ENCODE measurements around the gene BANK1.

BANK1 gene

DNA sequence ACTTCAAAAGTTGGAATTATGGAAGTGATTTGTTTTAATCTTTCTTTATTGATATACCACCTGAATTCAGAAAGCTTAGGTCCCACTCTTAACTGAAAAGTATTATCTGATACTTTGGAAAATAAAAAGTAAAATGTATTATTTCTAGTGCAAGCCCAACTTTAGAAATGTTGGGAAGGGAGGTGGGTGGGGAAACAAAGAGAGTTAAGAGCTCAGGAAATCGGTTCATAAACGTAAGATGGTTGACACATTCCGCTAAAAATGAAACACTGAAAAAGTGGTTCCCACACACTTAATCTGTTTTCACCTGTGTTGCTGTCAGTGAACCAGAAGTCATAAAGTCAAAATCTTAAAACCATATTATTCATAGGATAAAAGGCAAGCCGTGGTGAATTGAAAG, 237.4 kb downstream of the BANK1 start:
- DNase-seq (ENCODE audit: low read depth in 2 of 2) = no peak

DNA sequence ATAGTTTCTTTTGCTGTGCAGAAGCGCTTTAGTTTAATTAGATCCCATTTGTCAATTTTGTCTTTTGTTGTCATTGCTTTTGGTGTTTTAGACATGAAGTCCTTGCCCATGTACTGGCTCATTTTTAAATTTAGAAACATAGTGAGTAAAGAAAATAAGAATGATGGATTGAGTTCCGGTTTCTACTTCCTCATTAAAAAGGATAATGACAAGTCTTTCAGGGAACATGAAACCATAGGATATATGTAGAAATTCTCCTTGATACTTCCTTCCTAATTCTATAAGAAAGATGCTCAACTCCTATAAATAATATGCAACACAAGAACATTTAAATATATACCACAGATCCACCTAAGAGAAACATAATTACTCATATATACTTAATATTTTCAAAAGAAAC, 240.9 kb downstream of the BANK1 start:
- no peak for DNase-seq (ENCODE audit: low read depth in 2 of 2)

DNA sequence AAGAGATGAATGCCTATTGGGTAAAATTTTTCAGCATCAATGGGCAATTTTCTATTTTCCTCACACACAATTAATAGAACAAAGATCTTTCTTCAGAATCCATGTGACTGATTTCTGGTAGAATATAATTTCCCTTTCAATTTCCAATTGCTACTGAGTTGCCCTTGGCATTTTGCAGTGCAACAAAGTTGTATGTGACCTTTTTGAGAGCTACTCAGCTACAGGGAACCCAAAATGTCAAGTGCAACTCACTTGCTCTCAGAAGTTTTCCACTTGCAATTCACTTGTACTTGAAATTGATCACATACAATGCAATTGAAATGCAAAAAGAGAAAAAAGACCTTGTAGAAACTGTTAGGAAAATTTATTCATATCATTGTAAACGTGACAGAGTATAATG, 245.5 kb downstream of the BANK1 start:
- DNase-seq (ENCODE audit: low read depth in 2 of 2) = no peak

DNA sequence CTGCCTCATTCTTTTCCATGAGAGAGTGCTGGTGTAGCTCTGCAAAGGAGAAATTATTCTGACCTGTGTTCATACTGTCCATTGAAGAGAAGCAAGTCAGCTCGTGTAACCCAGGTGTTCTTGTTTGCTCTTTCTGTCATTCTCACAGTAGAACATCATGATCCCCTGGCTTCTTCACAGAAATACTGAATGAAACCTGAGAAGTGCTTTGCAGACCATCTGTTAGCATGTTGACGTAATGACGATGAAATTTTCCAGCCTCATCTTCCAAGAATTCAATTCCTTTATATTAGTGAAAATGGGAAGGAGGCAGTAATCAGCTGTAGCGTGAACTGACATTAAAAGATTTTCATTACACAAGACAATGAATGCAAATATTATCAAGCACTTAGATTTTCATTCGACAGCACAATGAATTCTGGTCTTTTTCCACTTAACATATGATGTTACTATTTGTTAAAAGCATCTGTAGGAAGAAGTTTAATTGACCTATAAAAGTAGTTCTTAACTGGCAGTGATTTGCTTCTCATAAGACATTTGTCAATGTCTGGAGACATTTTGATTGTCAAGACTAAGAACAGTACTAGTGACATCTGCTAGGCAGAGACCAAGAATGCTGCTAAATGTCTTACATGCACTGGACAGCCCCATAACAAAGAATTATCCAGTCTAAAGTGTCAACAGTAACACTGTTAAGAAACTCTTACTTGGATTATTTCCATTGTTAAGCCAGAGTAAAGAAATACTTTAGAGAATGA, 246.3 kb downstream of the BANK1 start:
- no peak for DNase-seq (ENCODE audit: low read depth in 2 of 2)

DNA sequence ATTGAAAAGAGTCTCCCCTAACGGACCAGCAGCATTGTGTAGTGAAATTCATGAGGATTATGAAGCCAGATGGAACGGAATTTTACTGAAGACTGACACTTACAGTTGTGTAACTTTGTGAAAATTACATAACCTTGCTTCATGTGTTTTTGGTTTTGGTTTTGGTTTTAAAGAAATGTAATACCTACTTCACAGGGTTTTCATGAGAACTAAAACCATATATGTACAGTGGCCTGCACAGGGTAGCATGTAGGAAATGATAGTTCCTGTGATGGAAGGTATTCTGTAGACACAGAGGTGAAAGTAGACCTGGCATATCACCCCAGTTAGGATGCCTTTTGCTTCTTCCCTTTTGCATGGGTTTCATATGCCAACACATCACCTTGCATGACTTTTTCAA, 247.0 kb downstream of the BANK1 start:
- DNase-seq (ENCODE audit: low read depth in 2 of 2) = no peak

DNA sequence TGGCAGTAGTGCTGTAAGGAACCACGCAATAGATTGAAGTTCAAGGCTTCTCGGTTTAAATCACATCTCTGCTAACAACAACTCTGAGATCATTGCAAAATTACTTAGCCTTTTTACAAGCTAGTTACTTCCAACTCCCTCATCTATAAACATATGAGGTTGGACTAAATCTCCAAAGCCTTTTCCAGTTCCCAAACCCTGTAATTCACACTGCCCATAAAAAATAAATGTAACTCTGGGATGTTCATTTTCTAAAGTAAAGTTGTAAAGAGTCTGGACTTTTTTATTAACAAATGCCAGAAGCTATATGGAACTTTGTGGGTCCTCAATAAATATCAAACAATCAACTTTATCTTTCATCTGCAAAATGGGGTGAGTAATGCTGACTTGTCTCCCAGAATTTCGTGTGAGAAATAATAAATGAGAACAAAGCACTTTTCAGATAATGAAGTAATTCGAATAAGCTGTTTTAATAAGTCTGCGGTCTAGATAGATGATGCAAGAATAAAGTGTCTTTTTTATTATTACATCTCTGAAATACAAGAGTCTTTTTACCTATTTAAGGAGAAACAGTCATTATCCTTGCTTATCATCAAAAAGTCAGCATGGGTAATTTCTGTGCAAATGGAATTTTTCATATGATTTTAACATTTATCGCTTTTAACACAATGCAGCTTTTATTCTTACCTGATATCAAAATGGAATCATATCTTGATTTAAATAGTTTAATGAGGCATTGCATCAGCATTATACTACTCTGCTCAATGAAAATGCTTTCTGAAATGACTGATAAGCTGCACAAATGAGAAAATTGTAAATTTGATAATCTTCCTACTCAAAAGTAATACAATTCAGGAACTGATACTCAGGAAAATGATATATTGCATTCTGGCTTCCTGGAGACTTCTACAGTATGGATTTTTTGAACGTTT, 252.6 kb downstream of the BANK1 start:
- no peak for DNase-seq (ENCODE audit: low read depth in 2 of 2)

DNA sequence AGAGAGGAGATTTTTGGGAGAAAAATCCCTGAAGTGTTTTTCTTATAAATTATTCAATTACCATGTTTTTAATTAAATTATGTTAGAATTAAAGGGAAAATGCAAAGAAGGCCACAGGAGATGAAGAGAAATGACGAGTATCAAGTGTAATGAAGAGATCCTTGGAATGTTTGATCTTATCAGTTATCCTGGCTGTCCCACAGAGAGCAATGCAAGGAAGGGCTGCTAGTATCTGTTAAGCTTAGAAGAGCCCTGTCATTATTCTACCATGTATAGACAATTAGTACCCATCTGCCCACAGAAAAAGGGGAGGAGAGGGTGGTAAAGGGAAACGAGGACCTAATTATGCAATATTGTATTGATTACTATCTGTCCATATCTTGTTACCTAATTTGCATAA, 257.1 kb downstream of the BANK1 start:
- no peak for DNase-seq (ENCODE audit: low read depth in 2 of 2)

DNA sequence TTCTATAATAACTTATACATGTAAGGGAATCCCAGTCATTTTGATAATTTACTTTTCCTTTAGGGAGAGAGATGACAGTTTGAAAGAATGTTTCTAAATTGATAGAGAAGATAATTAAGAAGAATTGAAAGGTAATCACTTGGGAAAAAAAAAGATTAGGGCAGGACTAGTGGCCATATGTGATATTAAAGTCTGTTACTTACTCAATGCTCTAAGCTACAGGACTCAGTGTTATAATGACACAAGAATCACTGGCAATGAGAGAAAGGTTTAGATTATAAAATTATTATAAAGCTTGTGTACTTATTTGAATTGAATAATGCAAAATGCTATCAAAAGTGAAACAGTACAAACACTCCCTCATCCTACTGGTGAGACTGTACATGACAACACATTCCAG, 265.3 kb downstream of the BANK1 start:
- no peak for DNase-seq (ENCODE audit: low read depth in 2 of 2)

DNA sequence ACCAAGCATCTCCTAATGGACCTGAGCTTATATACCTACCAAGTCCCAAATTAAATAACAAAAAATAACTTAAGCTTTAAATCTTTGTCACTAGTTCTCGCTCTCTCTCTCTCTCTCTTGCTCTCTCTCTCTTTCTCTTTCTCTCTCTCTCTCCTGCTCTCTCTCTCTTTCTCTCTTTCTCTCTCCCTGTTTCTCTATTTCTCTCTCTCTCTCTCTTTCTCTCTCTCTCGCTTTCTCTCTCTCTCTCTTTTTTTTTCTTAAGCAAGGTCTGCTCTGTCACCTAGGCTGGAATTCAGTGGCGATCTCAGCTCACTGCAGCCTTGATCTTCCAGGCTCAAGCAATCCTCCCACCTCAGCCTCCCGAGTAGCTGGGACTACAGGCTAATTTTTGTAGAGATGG, 266.6 kb downstream of the BANK1 start:
- DNase-seq (ENCODE audit: low read depth in 2 of 2) = no peak

DNA sequence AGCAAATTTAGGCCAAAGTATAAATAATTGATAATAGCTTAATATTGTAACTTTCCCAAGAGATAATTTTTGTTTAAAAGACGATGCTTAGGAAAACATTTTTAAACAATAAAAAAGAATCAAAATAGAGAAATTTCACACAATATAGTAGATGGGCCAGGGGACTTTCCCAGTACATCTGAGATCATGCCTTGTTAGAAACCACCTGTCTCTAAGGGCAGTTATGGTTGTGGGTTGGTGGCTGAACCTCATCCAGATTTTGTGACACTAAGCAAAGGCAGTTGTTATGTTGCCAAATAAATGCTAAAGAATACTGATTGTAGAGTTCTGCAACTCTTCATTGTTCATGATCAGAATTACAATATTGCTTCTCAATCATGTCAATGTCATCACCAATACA, 270.6 kb downstream of the BANK1 start:
- DNase-seq (ENCODE audit: low read depth in 2 of 2) = no peak

DNA sequence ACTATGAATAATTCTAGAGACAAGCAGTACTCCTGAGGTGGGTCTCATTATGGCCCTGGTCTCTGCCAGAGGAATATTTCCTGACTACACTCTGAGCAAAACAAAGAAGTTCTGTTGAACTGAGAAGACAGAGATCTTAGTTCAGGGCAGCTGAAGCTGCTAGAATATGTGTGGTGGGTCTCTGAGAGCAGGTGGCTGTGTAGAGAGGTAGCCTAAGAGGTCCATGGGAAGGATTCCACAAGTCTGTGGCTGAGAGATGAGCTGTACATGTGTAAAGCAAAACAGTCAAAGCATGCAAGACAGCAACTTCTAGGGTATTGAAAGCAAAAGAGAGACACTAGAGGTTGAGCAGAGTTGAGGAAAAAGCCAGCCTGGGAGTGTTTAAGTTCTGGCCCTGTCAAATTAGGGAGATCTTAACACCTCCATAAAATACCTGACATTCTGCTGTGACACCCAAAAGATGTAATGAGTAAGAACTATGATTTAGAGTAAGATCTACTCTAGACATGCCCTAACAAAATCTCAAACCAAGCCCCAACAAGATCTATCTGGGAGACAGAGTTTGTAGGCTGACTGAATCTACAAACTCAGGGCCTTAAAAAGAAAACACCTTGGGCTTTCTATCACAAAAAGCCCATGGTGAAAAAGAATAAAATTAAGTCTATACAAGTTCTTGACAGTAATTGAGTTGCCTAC, 274.4 kb downstream of the BANK1 start:
- DNase-seq (ENCODE audit: low read depth in 2 of 2) = no peak

DNA sequence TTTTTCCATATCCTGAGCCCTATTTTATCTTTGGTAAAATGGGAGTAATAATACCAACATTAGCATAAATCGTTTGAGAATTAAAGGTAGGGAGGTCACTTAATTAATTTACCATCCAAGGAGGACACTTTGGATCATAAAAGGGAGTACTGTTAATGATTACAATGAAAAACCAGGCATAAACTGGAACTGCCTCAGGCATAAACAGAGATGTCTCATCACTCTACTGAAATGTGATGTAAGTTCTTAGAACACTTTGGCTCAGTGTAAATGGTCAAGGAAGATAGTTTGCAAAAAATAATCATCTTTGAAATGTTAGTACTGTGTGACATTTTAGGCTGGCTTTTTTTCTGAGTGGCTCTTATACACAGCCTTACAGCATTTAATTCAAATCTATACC, 286.1 kb downstream of the BANK1 start:
- no peak for DNase-seq (ENCODE audit: low read depth in 2 of 2)

DNA sequence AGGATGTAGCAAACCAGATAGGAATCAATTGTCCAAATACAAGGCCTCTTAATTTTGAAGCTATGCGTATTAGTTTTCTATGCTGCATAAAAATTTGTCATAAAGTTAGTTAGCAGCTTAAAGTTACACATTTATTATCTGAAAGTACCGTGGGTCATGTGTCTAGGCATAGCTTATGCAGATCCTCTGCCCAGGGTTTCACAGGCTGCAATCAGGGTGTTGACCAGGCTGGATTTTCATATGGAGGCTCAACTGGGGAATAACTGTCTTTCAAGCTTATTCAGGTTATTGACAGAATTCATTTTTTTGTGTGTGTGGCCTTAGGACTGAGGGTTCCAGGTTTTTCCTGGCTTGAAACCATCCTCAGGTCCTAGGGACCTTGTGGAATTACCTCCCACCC, 289.7 kb downstream of the BANK1 start:
- no peak for DNase-seq (ENCODE audit: low read depth in 2 of 2)

DNA sequence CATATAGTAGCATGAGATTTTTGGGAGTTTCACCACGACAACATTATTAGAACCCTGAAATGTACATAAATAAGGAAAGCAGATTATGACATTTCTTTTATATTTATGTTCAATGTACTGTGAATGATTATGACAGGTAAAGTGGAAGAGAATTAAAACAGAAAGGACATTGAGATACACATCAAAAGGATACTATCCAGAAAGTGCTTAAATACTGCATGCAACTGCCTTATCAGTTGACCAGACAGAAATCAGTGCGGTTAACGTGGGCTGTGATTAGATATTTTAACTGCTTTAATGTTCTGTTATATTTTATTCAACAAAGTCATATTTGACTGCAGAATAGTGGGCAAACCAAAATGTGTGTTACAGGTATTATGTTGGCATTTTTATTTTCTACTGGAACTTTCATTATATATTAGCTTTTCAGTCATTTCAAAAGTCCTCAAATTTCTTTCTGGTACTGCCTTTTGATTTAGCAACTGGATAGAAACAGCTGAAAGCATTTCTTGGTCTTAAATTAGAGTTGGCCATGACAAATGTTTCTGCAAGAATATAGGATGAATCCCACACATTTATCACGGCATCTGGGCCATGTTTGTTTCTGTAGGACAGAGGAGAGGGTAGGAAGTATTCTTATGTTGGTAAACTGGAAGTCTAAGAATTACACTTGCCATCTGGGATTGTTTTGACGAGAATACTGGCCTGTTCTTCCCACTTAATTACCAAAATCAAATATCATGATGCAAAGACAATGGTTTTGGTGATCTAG, 299.5 kb downstream of the BANK1 start:
- DNase-seq (ENCODE audit: low read depth in 2 of 2) = no peak

DNA sequence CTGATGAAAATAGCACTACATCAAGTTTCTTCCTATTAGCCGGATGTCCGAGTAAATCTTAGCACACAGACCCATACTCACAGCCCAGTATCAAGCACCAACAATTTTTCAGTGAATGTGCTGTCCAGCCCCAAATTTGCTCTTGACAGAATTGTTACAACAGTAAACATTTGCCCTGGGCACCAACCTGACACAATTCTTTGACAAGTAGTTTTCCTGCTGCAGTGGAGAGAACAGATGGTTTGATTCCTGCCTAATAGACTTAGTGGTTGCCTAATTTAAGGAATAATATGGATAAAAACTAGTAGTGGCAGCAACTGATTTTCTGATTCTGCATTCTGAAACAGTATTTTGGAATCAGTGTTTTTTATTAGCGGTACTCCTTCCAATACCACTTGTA, 301.1 kb downstream of the BANK1 start:
- no peak for DNase-seq (ENCODE audit: low read depth in 2 of 2)

DNA sequence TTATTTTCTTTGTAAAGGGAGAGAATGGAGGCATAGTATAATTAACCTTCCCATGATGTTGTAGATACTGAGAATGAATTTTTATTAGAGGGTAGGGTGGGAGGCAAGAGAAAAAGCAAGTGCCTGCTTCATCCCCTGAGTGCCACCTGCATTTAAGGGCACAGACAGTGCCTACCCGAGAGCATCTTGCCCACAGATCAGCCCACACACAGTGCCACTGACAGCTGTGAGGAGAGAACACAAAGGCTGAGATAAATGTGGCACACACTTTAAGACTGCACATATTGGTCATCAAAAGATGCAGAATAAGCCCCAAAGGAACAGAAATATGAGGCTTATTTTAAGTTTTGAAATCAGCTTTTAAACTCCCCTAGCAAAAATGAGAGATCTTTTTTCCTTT, 304.0 kb downstream of the BANK1 start:
- DNase-seq (ENCODE audit: low read depth in 2 of 2) = no peak

DNA sequence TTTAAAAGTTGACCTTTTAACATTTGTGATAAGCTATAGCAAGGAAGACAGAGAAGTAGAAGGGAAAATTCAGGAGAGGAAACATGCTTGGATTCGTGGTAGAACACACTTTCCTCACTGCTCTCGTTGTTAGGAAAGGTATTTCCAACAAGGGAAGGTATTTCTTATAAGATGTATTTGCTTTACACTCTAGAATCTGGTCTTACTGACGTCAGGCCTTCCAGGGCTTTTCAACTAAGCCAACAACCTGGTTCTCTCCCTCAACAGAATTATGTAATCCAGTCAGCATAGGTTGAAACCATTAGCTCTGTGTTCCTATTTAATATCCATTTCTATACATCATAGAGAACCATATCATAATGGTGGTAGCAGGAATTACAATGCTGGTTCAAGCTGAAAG, 312.8 kb downstream of the BANK1 start:
- DNase-seq (ENCODE audit: low read depth in 2 of 2) = no peak

DNA sequence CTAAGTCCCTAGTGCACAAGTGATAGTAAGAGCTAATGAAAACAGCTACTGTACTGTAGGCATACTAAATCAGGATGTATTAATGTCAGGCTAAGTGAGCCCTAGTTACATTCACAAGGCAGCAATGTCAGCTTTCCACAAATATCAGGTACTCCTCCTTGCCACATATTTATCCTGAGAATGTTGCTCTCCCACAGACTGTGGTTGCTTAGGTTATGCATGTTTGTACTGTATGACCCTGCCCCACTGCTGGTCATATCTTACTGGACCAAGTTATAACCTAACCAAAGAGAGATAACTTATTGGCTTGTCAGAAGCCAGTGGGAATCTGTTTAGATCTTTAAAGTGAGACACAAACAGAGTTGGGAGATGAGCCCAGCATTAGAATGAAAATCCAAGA, 313.7 kb downstream of the BANK1 start:
- no peak for DNase-seq (ENCODE audit: low read depth in 2 of 2)

DNA sequence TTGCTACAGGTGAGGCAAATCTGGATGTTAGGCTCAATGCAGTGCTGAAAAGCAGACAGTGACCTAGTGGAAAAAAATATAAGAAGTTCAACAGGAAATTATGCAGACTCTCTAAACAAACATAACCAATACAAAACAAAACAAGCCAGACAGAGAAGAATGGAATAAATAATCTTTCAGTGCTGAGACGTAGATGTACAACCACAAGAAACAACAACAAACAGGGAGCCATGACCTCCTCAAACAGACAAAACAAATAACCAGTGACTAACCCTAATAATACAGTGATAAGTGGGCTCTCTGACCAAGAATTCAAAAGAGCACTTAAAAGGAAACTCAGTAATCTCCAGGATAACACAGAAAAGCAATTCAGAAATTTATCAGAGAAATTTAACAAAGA, 315.5 kb downstream of the BANK1 start:
- no peak for DNase-seq (ENCODE audit: low read depth in 2 of 2)

DNA sequence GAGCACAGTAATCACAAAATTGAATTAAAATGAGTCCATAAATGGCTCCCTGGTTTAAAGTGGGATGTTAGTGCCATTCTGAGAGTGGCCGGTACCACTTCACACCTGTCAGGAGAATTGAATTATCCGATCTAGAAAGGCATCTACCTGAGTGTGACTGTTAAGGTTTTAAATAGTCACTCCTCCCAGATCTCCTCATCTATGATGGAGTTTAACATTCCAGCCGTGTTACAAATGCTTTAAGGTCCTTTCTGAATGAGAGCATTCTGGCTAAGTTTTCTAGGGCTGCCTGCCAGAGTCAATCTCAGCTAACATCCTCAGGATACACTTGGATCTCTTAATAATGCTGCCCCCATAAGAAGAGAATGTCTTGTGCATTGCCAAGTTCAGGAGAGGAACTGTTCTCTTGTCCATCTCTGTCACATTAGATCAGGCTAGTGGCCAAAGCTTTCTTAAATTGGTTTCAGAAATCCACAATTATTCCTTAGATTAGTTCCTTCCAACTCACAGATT, 323.6 kb downstream of the BANK1 start:
- DNase-seq (ENCODE audit: low read depth in 2 of 2) = no peak

DNA sequence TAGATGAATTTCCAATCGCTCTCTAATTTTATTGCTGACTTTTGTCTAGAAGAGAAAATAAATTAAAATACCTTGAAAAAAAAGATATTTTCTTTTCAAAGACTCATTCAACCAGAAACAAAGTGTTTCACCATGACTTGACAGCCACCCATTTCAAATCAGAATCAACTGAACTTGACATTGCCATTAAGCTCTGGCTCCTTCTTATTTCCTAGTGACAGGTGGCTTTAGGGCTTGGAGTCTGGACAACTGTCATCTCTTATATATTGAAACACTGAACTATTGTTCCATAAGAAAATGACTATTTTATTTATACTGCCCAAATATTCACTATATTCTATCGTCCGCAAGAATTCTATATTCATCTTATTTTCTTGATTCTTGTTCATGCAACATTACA, 325.6 kb downstream of the BANK1 start:
- no peak for DNase-seq (ENCODE audit: low read depth in 2 of 2)

DNA sequence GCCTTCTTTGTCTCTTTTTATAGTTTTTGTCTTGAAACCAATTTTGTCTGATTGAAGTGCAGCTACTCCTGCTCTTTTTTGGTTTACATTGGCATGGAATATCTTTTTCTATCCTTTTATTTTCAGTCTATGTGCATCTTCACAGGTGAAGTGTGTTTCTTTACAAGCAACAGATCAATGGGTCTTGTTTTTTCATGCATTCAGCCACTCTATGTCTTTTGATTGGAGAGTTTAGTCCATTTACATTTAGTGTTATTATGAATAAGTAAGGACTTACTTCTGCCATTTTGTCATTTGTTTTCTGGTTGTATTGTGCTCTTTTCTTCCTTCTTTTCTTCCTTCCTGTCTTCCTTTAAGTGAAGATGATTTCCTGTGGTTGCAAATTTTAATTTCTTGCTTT, 330.3 kb downstream of the BANK1 start:
- no peak for DNase-seq (ENCODE audit: low read depth in 2 of 2)

All from stimulated activated CD4-positive, alpha-beta T cell treated with anti-CD3 and anti-CD28 coated beads, Interleukin-1b, Interleukin-23, amount 100 ng/mL, for 4 hours (primary cell).